H9 (cell line): ENCODE data around the gene HKDC1. TPM values are rescaled to one million over a fixed set of nuclear protein-coding genes. Genes with fewer than 3 reads are reported as not detected.

Experiments
- DNase-seq: peaks from one replicate; pipeline ENCODE4 v3.0.0-alpha.2; 2017
- H2AFZ ChIP-seq: one replicate; pipeline ENCODE4 v1.6.1; 2013; ENCODE audit warnings: mild to moderate bottlenecking, low read length, control low read depth, moderate library complexity
- H2AK5ac ChIP-seq: 2 replicates; pipeline ENCODE4 v1.6.1; 2013; ENCODE audit warnings: low read length, control low read depth, mixed read lengths; ENCODE audit not compliant: insufficient read length
- H2BK120ac ChIP-seq: one replicate; pipeline ENCODE4 v1.6.1; 2013; ENCODE audit warnings: low read depth, mild to moderate bottlenecking, low read length, control low read depth, inconsistent platforms; ENCODE audit not compliant: poor library complexity, severe bottlenecking
- H2BK12ac ChIP-seq: 2 replicates; pipeline ENCODE4 v1.6.1; 2013; ENCODE audit warnings: low read length, control low read depth, mixed read lengths, low read depth; ENCODE audit not compliant: insufficient read length
- H2BK15ac ChIP-seq: 2 replicates; pipeline ENCODE4 v1.6.1; 2013; ENCODE audit warnings: low read depth, low read length, control low read depth
- H2BK20ac ChIP-seq: one replicate; pipeline ENCODE4 v1.6.1; 2013; ENCODE audit warnings: low read depth, mild to moderate bottlenecking, low read length, control low read depth, inconsistent platforms; ENCODE audit not compliant: poor library complexity, severe bottlenecking
- H2BK5ac ChIP-seq: 2 replicates; pipeline ENCODE4 v1.6.1; 2013; ENCODE audit warnings: low read length, control low read depth, mixed read lengths; ENCODE audit not compliant: insufficient read length
- H3K14ac ChIP-seq: 2 replicates; pipeline ENCODE4 v1.6.1; 2013; ENCODE audit warnings: low read length, control low read depth; ENCODE audit not compliant: insufficient read depth
- H3K18ac ChIP-seq: 2 replicates; pipeline ENCODE4 v1.6.1; 2013; ENCODE audit warnings: low read depth, mild to moderate bottlenecking, mixed read lengths, low read length, control low read depth; ENCODE audit not compliant: insufficient read length
- H3K23ac ChIP-seq: 2 replicates; pipeline ENCODE4 v1.6.1; 2013; ENCODE audit warnings: low read length, control low read depth, mixed read lengths, low read depth; ENCODE audit not compliant: insufficient read length
- H3K23me2 ChIP-seq: 2 replicates; pipeline ENCODE4 v1.6.1; 2013; ENCODE audit warnings: low read depth, mild to moderate bottlenecking, mixed read lengths, low read length, control low read depth; ENCODE audit not compliant: insufficient read length, poor library complexity, severe bottlenecking
- H3K27ac ChIP-seq: 2 replicates; pipeline ENCODE4 v1.5.1; 2013; ENCODE audit warnings: low read length, control low read depth, mixed read lengths, low read depth; ENCODE audit not compliant: insufficient read length
- H3K27me3 ChIP-seq: 2 replicates; pipeline ENCODE4 v1.6.1; 2013; ENCODE audit warnings: low read length, control low read depth, inconsistent platforms; ENCODE audit not compliant: insufficient read depth
- H3K4ac ChIP-seq: 2 replicates; pipeline ENCODE4 v1.6.1; 2013; ENCODE audit warnings: low read depth, mild to moderate bottlenecking, control low read depth, inconsistent platforms, low read length, moderate library complexity
- H3K4me1 ChIP-seq: 2 replicates; pipeline ENCODE4 v1.6.1; 2013; ENCODE audit warnings: low read length, control low read depth, inconsistent platforms; ENCODE audit not compliant: insufficient read depth
- H3K4me2 ChIP-seq: 2 replicates; pipeline ENCODE4 v1.6.1; 2013; ENCODE audit warnings: low read length, control low read depth, mixed read lengths; ENCODE audit not compliant: insufficient read length, insufficient read depth
- H3K56ac ChIP-seq: 2 replicates; pipeline ENCODE4 v1.6.1; 2013; ENCODE audit warnings: low read depth, mild to moderate bottlenecking, mixed read lengths, low read length, control low read depth; ENCODE audit not compliant: insufficient read length
- H3K79me1 ChIP-seq: 2 replicates; pipeline ENCODE4 v1.6.1; 2013; ENCODE audit warnings: low read depth, mild to moderate bottlenecking, moderate library complexity, low read length, control low read depth, inconsistent platforms; ENCODE audit not compliant: insufficient read depth, poor library complexity, severe bottlenecking
- H3K79me2 ChIP-seq: 2 replicates; pipeline ENCODE4 v1.6.1; 2013; ENCODE audit warnings: low read length, control low read depth, inconsistent platforms; ENCODE audit not compliant: insufficient read depth
- H3K9ac ChIP-seq: 2 replicates; pipeline ENCODE4 v1.6.1; 2013; ENCODE audit warnings: low read length, control low read depth, mixed read lengths; ENCODE audit not compliant: insufficient read length; ENCODE audit errors: extremely low read depth
- H3K9me3 ChIP-seq: one replicate; pipeline ENCODE4 v1.6.1; 2013; ENCODE audit warnings: low read depth, low read length, inconsistent platforms; ENCODE audit not compliant: control insufficient read depth
- H3T11ph ChIP-seq: one replicate; pipeline ENCODE4 v1.6.1; 2013; ENCODE audit warnings: mild to moderate bottlenecking, low read length, control low read depth, inconsistent platforms
- H4K20me1 ChIP-seq: one replicate; pipeline ENCODE4 v1.6.1; 2013; ENCODE audit not compliant: control insufficient read depth, insufficient read length, insufficient read depth
- H4K5ac ChIP-seq: 2 replicates; pipeline ENCODE4 v1.6.1; 2013; ENCODE audit warnings: low read depth, mild to moderate bottlenecking, mixed read lengths, low read length, control low read depth; ENCODE audit not compliant: insufficient read length
- H4K8ac ChIP-seq: replicated peaks from 2 replicates; pipeline ENCODE4 v1.6.1; 2013; ENCODE audit warnings: low read length, control low read depth, mixed read lengths, low read depth; ENCODE audit not compliant: insufficient read length
- H4K91ac ChIP-seq: 2 replicates; pipeline ENCODE4 v1.6.1; 2013; ENCODE audit warnings: low read depth, mild to moderate bottlenecking, moderate library complexity, mixed read lengths, low read length, control low read depth; ENCODE audit not compliant: insufficient read length
- H3K27ac Mint-ChIP-seq, 3 experiments: 2 replicates in 2 of 3; 3 replicates in 1 of 3; pipeline ENCODE4 v1.8.0; 2020 to 2021; ENCODE audit warnings: mixed read lengths in 3 of 3, mild to moderate bottlenecking in 1 of 3, moderate library complexity in 1 of 3
- H3K27me3 Mint-ChIP-seq: 2 replicates; pipeline ENCODE4 v1.8.0; 2021; ENCODE audit warnings: low read depth, mild to moderate bottlenecking, moderate library complexity, mixed read lengths
- H3K36me3 Mint-ChIP-seq, 3 experiments: 2 replicates in 2 of 3; 3 replicates in 1 of 3; pipeline ENCODE4 v1.8.0; 2020 to 2021; ENCODE audit warnings: low read depth in 3 of 3, mixed read lengths in 3 of 3; ENCODE audit not compliant: insufficient read depth in 1 of 3
- H3K4me1 Mint-ChIP-seq, 2 experiments: 2 replicates each; pipeline ENCODE4 v1.8.0; 2020; ENCODE audit warnings: mixed read lengths in 2 of 2
- H3K4me3 Mint-ChIP-seq, 2 experiments: 2 replicates in 1 of 2; 3 replicates in 1 of 2; pipeline ENCODE4 v1.8.0; 2020 to 2021; ENCODE audit warnings: mild to moderate bottlenecking in 2 of 2, mixed read lengths in 2 of 2, moderate library complexity in 1 of 2
- H3K9me3 Mint-ChIP-seq, 2 experiments: 2 replicates in 1 of 2; 3 replicates in 1 of 2; pipeline ENCODE4 v1.8.0; 2020; ENCODE audit warnings: mild to moderate bottlenecking in 2 of 2, mixed read lengths in 2 of 2, moderate library complexity in 1 of 2
- WGBS: extraction: QIAGEN DNeasy Blood & Tissue Kit; methylation state at CpG from one replicate; pipeline ENCODE4 v1.1.7; 2013; ENCODE audit warnings: missing lambda C conversion rate, low lambda C conversion rate, mixed read lengths; ENCODE audit not compliant: insufficient read length; ENCODE audit errors: extremely low coverage; 5-methylcytosine and 5-hydroxymethylcytosine counted together
- total RNA-seq: library from RNA; stranded (reverse); gene quantifications from 2 replicates; pipeline ENCODE4 v1.2.1, GENCODE V29; 2021
- TF ChIP-seq, protein P1 (sequence below): fragments of 200-600 bp; sonication (generic); conservative IDR thresholded peaks from 3 replicates; pipeline ENCODE4 v1.8.0; 2021; ENCODE audit warnings: antibody characterized with exemption, mild to moderate bottlenecking

Gene HKDC1
- total RNA-seq, 1 experiment from 2014 or later = not detected

DNA sequence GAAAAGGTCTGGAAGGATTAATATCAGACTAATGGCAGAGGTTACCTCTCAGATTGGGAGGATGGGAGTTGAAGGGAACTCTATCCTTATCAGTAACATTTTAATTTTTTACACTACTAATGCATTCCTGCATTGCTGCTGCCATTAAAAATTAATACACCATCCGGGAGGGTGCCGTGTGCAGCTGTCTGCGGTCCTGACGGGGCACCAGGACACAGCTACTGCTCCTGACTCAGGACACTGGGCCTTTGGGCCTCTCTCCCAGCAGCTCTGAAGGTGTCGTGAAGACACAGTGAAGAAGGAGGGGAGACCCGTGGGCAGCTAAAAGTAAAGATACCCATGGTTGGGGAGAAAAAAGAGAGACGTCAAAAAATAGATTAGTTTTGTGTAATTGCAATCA, 34.7 kb downstream of the HKDC1 start:
- no peak overlapping the region for H2AFZ ChIP-seq
- no peaks in the 10 kb centered on the region for H3K36me3 Mint-ChIP-seq
- H4K5ac ChIP-seq = no peak overlapping the region
- H3K27ac Mint-ChIP-seq = peak overlapping the region in 1 of 3 experiments; percentile 11; a peak in 1 of 7 replicates
- no peaks in the 10 kb centered on the region for H4K20me1 ChIP-seq
- no peaks in the 10 kb centered on the region for H3K9me3 ChIP-seq
- no peak overlapping the region for H2BK5ac ChIP-seq
- H3K23me2 ChIP-seq = no peaks in the 10 kb centered on the region
- no peak overlapping the region for H2BK120ac ChIP-seq
- H3K4me2 ChIP-seq = no peak overlapping the region
- TF ChIP-seq, protein P1, sequence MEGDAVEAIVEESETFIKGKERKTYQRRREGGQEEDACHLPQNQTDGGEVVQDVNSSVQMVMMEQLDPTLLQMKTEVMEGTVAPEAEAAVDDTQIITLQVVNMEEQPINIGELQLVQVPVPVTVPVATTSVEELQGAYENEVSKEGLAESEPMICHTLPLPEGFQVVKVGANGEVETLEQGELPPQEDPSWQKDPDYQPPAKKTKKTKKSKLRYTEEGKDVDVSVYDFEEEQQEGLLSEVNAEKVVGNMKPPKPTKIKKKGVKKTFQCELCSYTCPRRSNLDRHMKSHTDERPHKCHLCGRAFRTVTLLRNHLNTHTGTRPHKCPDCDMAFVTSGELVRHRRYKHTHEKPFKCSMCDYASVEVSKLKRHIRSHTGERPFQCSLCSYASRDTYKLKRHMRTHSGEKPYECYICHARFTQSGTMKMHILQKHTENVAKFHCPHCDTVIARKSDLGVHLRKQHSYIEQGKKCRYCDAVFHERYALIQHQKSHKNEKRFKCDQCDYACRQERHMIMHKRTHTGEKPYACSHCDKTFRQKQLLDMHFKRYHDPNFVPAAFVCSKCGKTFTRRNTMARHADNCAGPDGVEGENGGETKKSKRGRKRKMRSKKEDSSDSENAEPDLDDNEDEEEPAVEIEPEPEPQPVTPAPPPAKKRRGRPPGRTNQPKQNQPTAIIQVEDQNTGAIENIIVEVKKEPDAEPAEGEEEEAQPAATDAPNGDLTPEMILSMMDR = no peak
- no peak overlapping the region for H4K8ac ChIP-seq
- no peak overlapping the region for H3K18ac ChIP-seq
- no peak overlapping the region for H4K91ac ChIP-seq
- H3K4me3 Mint-ChIP-seq = no peak overlapping the region
- H3K79me1 ChIP-seq = no peaks in the 10 kb centered on the region
- H2BK20ac ChIP-seq = no peak overlapping the region
- H3K4ac ChIP-seq = no peak overlapping the region
- H3K27ac ChIP-seq = no peak overlapping the region
- peaks cover 0 to 2% of the 10 kb centered on the region in 2 experiments; a peak in 2 of 5 replicates for H3K9me3 Mint-ChIP-seq
- no peak overlapping the region for H3K9ac ChIP-seq
- H3T11ph ChIP-seq = no peak overlapping the region
- no peaks in the 10 kb centered on the region for H3K79me2 ChIP-seq
- no peak for DNase-seq
- WGBS = no CpG with 5 or more reads among the region's 7 CpGs
- no peak overlapping the region for H2BK12ac ChIP-seq
- no peaks in the 10 kb centered on the region for H3K27me3 ChIP-seq
- H2BK15ac ChIP-seq = no peak overlapping the region
- H3K27me3 Mint-ChIP-seq = no peaks in the 10 kb centered on the region
- no peak overlapping the region for H2AK5ac ChIP-seq
- H3K23ac ChIP-seq = no peak overlapping the region
- H3K14ac ChIP-seq = no peak overlapping the region
- H3K4me1 Mint-ChIP-seq = no peaks in the 10 kb centered on the region
- no peaks in the 10 kb centered on the region for H3K4me1 ChIP-seq
- no peak overlapping the region for H3K56ac ChIP-seq
